A549 (cell line): ENCODE results near the gene CTPS2. TPM values are rescaled to one million over a fixed set of nuclear protein-coding genes. Genes with fewer than 3 reads are reported as not detected.
A peak's percentile ranks its signal among the peaks of the same experiment; 100 is the strongest.

Experiments used
- ATAC-seq, 2 experiments: fragments of 200-7000 bp in 1 of 2; fragments of >200 bp in 1 of 2; cut with Nextera tagmentation in 1 of 2; cut with Tn5 transposase in 1 of 2; 3 replicates each; pipeline versions ENCODE4 v1.8.0 to v1.9.1; 2018 to 2020; ENCODE audit warnings: mild to moderate bottlenecking in 1 of 2, moderate library complexity in 1 of 2
- CTCF ChIA-PET: fragments of 300-600 bp; sonication (Branson Sonifier 250); formaldehyde crosslinking; extraction: SDS; loops from one replicate; lab custom pipeline; 2021; ENCODE audit warnings: antibody characterized with exemption, inconsistent platforms; lab: Yijun Ruan, JAX
- POLR2A ChIA-PET: fragments of 350-600 bp; formaldehyde crosslinking; extraction: SDS; loops from one replicate; lab custom pipeline; 2021; ENCODE audit warnings: antibody characterized with exemption, inconsistent platforms; lab: Yijun Ruan, JAX
- DNase-seq, 2 experiments: peaks; one replicate each; pipeline versions ENCODE4 v3.0.0 to v3.0.0-alpha.2; 2011 to 2016; ENCODE audit warnings: low read depth in 1 of 2, low spot score in 1 of 2
- FAIRE-seq: peaks from 2 replicates; lab custom pipeline; 2011; peaks lifted over from hg19 to GRCh38; lab: Jason Lieb, UNC
- H3K27ac ChIP-seq, 2 experiments: fragments of >200 bp; sonication (Bioruptor Twin); formaldehyde crosslinking; 3 replicates each; pipeline ENCODE4 v1.5.1; 2016 to 2017
- H3K4me1 ChIP-seq: fragments of >200 bp; sonication (Bioruptor Twin); formaldehyde crosslinking; 3 replicates; pipeline ENCODE4 v1.6.1; 2016
- H3K4me2 ChIP-seq: fragments of >200 bp; sonication (Bioruptor Twin); formaldehyde crosslinking; 3 replicates; pipeline ENCODE4 v1.6.1; 2016
- H3K4me3 ChIP-seq: fragments of >200 bp; sonication (Bioruptor Twin); formaldehyde crosslinking; 3 replicates; pipeline ENCODE4 v1.5.1; 2016
- H3K9me3 ChIP-seq: fragments of >200 bp; sonication (Bioruptor Twin); formaldehyde crosslinking; 3 replicates; pipeline ENCODE4 v1.6.1; 2016
- CEBPB ChIP-seq, 2 experiments: fragments of >200 bp in 1 of 2; sonication (Bioruptor Twin) in 1 of 2; formaldehyde crosslinking in 1 of 2; IDR thresholded peaks; 2 replicates each; pipeline ENCODE4 v1.6.1; 2012 to 2016
- CHD4 ChIP-seq: fragments of 200-600 bp; sonication (generic); IDR thresholded peaks from 2 replicates; pipeline ENCODE4 v1.6.1; 2016; ENCODE audit warnings: antibody characterized with exemption, mild to moderate bottlenecking, borderline replicate concordance
- ELK1 ChIP-seq: fragments of 150-350 bp; IDR thresholded peaks from 2 replicates; pipeline ENCODE4 v1.6.1; 2014; ENCODE audit warnings: low read depth, mild to moderate bottlenecking, low read length
- ESRRA ChIP-seq: fragments of 150-350 bp; IDR thresholded peaks from 2 replicates; pipeline ENCODE4 v1.6.1; 2014; ENCODE audit warnings: mild to moderate bottlenecking, low read length, borderline replicate concordance
- FOSB ChIP-seq: fragments of 250-450 bp; sonication (Bioruptor Pico); IDR thresholded peaks from 2 replicates; pipeline ENCODE4 v1.5.0; 2020; ENCODE audit warnings: mild to moderate bottlenecking, moderate library complexity
- FOSL2 ChIP-seq, 2 experiments: fragments of 450-650 bp in 1 of 2; fragments of >200 bp in 1 of 2; sonication (Bioruptor Twin) in 1 of 2; formaldehyde crosslinking; IDR thresholded peaks; 2 replicates each; pipeline versions ENCODE4 v1.5.0 to v1.6.1; 2016 to 2020; ENCODE audit warnings: mild to moderate bottlenecking in 1 of 2, moderate library complexity in 1 of 2
- HOXB5 ChIP-seq: fragments of 250-450 bp; sonication (Bioruptor Pico); IDR thresholded peaks from 2 replicates; pipeline ENCODE4 v1.5.0; 2020; ENCODE audit warnings: mild to moderate bottlenecking, moderate library complexity
- JUN ChIP-seq, 2 experiments: fragments of >200 bp; sonication (Bioruptor Twin); formaldehyde crosslinking; IDR thresholded peaks; 2 replicates in 1 of 2; 3 replicates in 1 of 2; pipeline ENCODE4 v1.6.1; 2016 to 2017
- KDM5A ChIP-seq: fragments of 200-600 bp; sonication (generic); IDR thresholded peaks from 2 replicates; pipeline ENCODE4 v1.6.1; 2016; ENCODE audit warnings: antibody characterized with exemption, mild to moderate bottlenecking
- MAFK ChIP-seq: fragments of 450-650 bp; IDR thresholded peaks from 2 replicates; pipeline ENCODE4 v1.6.1; 2014; ENCODE audit not compliant: partially characterized antibody
- MAZ ChIP-seq: fragments of 150-350 bp; IDR thresholded peaks from 2 replicates; pipeline ENCODE4 v1.6.1; 2014; ENCODE audit warnings: antibody characterized with exemption, low read depth, low read length, borderline replicate concordance
- MYC ChIP-seq: IDR thresholded peaks from 2 replicates; pipeline ENCODE4 v1.6.1; 2012; ENCODE audit warnings: mild to moderate bottlenecking, inconsistent platforms, low read length, improper control_type of control experiment, borderline replicate concordance
- NPAS2 ChIP-seq: fragments of 250-450 bp; sonication (Bioruptor Pico); IDR thresholded peaks from 2 replicates; pipeline ENCODE4 v1.8.0; 2022; ENCODE audit warnings: mild to moderate bottlenecking, moderate library complexity, borderline replicate concordance
- PHF8 ChIP-seq: fragments of 200-600 bp; sonication (generic); IDR thresholded peaks from 2 replicates; pipeline ENCODE4 v1.6.1; 2016; ENCODE audit warnings: low read depth, mild to moderate bottlenecking, antibody characterized with exemption, moderate library complexity, borderline replicate concordance
- POLR2AphosphoS2 ChIP-seq: conservative IDR thresholded peaks from 2 replicates; pipeline ENCODE4 v1.6.1; 2012; ENCODE audit warnings: low read length, improper control_type of control experiment, inconsistent platforms
- RARB ChIP-seq: fragments of 250-450 bp; sonication (Bioruptor Pico); IDR thresholded peaks from 2 replicates; pipeline ENCODE4 v1.8.0; 2021; ENCODE audit warnings: mild to moderate bottlenecking, moderate library complexity
- RCOR1 ChIP-seq: fragments of 150-350 bp; IDR thresholded peaks from 2 replicates; pipeline ENCODE4 v1.6.1; 2014; ENCODE audit warnings: antibody characterized with exemption, low read length, low read depth
- TFCP2L1 ChIP-seq: fragments of 250-450 bp; sonication (Bioruptor Pico); IDR thresholded peaks from 2 replicates; pipeline ENCODE4 v1.5.0; 2021; ENCODE audit warnings: mild to moderate bottlenecking
- USF2 ChIP-seq: fragments of 450-650 bp; IDR thresholded peaks from 2 replicates; pipeline ENCODE4 v1.6.1; 2014; ENCODE audit warnings: antibody characterized with exemption
- ZC3H11A ChIP-seq: fragments of 450-650 bp; IDR thresholded peaks from 2 replicates; pipeline ENCODE4 v1.6.1; 2014; ENCODE audit warnings: antibody characterized with exemption, mild to moderate bottlenecking
- ZFP36 ChIP-seq: fragments of 450-650 bp; IDR thresholded peaks from 2 replicates; pipeline ENCODE4 v1.6.1; 2014; ENCODE audit warnings: borderline replicate concordance; ENCODE audit not compliant: partially characterized antibody
- ZNF302 ChIP-seq: fragments of 250-450 bp; sonication (Bioruptor Pico); IDR thresholded peaks from 2 replicates; pipeline ENCODE4 v1.9.0; 2021; ENCODE audit warnings: inconsistent platforms, mild to moderate bottlenecking, moderate library complexity
- ZSCAN20 ChIP-seq: fragments of 250-450 bp; sonication (Bioruptor Pico); IDR thresholded peaks from 2 replicates; pipeline ENCODE4 v1.8.0; 2022; ENCODE audit warnings: mild to moderate bottlenecking, moderate library complexity
- WGBS: methylation state at CpG from one replicate; pipeline ENCODE4 v1.1.6; 2017; ENCODE audit errors: missing lambda C conversion rate; 5-methylcytosine and 5-hydroxymethylcytosine counted together
- polyA plus RNA-seq, 4 experiments: library from polyadenylated mRNA; depleted of rRNA in 3 of 4; stranded (reverse); fragments of >200 nt; fragmentation: RNase III in 1 of 4; extraction: RNeasy Plus Mini Kit Qiagen cat#74134 plus additional on column Dnase treatment in 1 of 4; gene quantifications; 2 replicates in 3 of 4; 3 replicates in 1 of 4; pipeline ENCODE4 v1.2.3, GENCODE V29; 2011 to 2017
- TF ChIP-seq, protein P1 (sequence below): fragments of >200 bp; sonication (Bioruptor Twin); formaldehyde crosslinking; IDR thresholded peaks from 3 replicates; pipeline ENCODE4 v1.5.1; 2016
- TF ChIP-seq, protein P2 (sequence below): IDR thresholded peaks from 2 replicates; pipeline ENCODE4 v1.6.1; 2012
- TF ChIP-seq, protein P3 (sequence below): fragments of >200 bp; sonication (Bioruptor Twin); formaldehyde crosslinking; IDR thresholded peaks from 2 replicates; pipeline ENCODE4 v1.6.1; 2016

The CTPS2 gene
- polyA plus RNA-seq, 2 of the 4 experiments (the other 2 are of a cell fraction), result 11.1 to 18.5 TPM

- Histone ChIP-seq H3K4me3 (no peak overlapping the region), H3K4me1 (peaks cover 14% of the 10 kb centered on the region), H3K27ac (peak overlapping the region in 1 of 2 experiments; percentile 43; a peak in 1 of 6 replicates), H3K9me3 (peaks cover 6% of the 10 kb centered on the region; the same call in 1 of the 3 replicates), H3K4me2 (peak overlapping the region; percentile 35; the same call in 2 of the 3 replicates)
- no peak for TF ChIP-seq KDM5A
- TF ChIP-seq MAZ, result no peak
- TF ChIP-seq RCOR1, result no peak
- no peak for TF ChIP-seq RARB (CRISPR knock-in tag)
- no peak for TF ChIP-seq ZC3H11A
- TF ChIP-seq, protein P1, sequence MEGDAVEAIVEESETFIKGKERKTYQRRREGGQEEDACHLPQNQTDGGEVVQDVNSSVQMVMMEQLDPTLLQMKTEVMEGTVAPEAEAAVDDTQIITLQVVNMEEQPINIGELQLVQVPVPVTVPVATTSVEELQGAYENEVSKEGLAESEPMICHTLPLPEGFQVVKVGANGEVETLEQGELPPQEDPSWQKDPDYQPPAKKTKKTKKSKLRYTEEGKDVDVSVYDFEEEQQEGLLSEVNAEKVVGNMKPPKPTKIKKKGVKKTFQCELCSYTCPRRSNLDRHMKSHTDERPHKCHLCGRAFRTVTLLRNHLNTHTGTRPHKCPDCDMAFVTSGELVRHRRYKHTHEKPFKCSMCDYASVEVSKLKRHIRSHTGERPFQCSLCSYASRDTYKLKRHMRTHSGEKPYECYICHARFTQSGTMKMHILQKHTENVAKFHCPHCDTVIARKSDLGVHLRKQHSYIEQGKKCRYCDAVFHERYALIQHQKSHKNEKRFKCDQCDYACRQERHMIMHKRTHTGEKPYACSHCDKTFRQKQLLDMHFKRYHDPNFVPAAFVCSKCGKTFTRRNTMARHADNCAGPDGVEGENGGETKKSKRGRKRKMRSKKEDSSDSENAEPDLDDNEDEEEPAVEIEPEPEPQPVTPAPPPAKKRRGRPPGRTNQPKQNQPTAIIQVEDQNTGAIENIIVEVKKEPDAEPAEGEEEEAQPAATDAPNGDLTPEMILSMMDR, result no peak
- TF ChIP-seq FOSB (CRISPR knock-in tag), result no peak
- TF ChIP-seq CHD4, result no peak
- no peak for TF ChIP-seq POLR2AphosphoS2
- no peak for TF ChIP-seq ZNF302 (CRISPR knock-in tag)
- no peak for TF ChIP-seq NPAS2 (CRISPR knock-in tag)
- TF ChIP-seq, protein P2, sequence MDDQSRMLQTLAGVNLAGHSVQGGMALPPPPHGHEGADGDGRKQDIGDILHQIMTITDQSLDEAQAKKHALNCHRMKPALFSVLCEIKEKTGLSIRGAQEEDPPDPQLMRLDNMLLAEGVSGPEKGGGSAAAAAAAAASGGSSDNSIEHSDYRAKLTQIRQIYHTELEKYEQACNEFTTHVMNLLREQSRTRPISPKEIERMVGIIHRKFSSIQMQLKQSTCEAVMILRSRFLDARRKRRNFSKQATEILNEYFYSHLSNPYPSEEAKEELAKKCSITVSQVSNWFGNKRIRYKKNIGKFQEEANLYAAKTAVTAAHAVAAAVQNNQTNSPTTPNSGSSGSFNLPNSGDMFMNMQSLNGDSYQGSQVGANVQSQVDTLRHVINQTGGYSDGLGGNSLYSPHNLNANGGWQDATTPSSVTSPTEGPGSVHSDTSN, result no peak
- TF ChIP-seq HOXB5 (CRISPR knock-in tag), result no peak
- FAIRE-seq (no peak), ATAC-seq (no peak), DNase-seq (no peak)
- POLR2A ChIA-PET, result no interaction called here
- CTCF ChIA-PET, result interaction anchor here (1.6 kb wide), 1 partner anchor 145 kb away, joined by 4 read pairs; no protein-coding TSS in a partner anchor
Measured at GRCh38 chrX:16589826-16590225, 122.6 kb downstream of the CTPS2 start.

GRCh38 chrX:16589211-16589610, 123.3 kb downstream of the CTPS2 start:
- CTCF ChIA-PET, result interaction anchor here (1.6 kb wide), 1 partner anchor 145 kb away, joined by 4 read pairs; no protein-coding TSS in a partner anchor
- FAIRE-seq, result no peak
- no peak for TF ChIP-seq ZNF302 (CRISPR knock-in tag)
- 0 out of 2 replicates have a peak, but pooled peaks have one; percentile 14 for TF ChIP-seq FOSL2 (IDR thresholded peaks at IDR 0.05)
- no peak for TF ChIP-seq FOSL2 (CRISPR knock-in tag; IDR thresholded peaks at IDR 0.05)
- H3K27ac ChIP-seq, result peak overlapping the region; percentile 27 to 43; a peak in 1 of 6 replicates
- peak in 1 of 2 experiments; percentile 6 for DNase-seq
- POLR2A ChIA-PET, result no interaction called here
- no peak overlapping the region for H3K4me3 ChIP-seq
- peaks cover 14% of the 10 kb centered on the region for H3K4me1 ChIP-seq
- WGBS, result 55% methylated on average over 2 of the region's 2 CpGs
- no peak for ATAC-seq
- H3K9me3 ChIP-seq, result peaks cover 6% of the 10 kb centered on the region; the same call in 1 of the 3 replicates
- peak overlapping the region; percentile 35; the same call in 2 of the 3 replicates for H3K4me2 ChIP-seq

DNA sequence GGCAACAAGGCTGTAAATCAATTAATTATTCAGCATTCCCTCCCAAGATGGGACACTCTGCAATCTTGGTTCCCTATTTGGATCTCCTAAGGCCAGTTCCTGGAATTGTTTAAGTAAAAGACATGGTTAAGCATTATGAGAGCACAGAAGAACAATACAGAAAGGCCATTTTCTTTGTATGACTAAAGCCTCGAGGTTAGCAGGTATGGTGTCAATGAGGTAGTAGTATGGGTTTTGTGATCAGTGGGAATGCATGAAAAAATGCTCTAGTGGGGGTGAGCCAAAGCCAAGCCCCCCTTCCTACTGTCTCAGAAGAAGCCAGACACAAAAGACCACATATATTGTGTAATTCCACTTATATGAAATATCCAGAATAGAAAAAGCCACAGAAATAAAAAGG, 124.2 kb downstream of the CTPS2 start:
- DNase-seq (no peak), FAIRE-seq (no peak), ATAC-seq (no peak)
- H3K4me3 ChIP-seq, result no peak overlapping the region
- H3K27ac ChIP-seq, result no peak overlapping the region
- H3K4me2 ChIP-seq, result no peak overlapping the region
- H3K9me3 ChIP-seq, result peaks cover 6% of the 10 kb centered on the region; the same call in 1 of the 3 replicates
- ChIA-PET POLR2A (no interaction called here), CTCF (no interaction called here)
- WGBS, result 47% methylated on average over 1 of the region's 1 CpG
- peaks cover 14% of the 10 kb centered on the region for H3K4me1 ChIP-seq
- TF ChIP-seq MAFK, result no peak

DNA sequence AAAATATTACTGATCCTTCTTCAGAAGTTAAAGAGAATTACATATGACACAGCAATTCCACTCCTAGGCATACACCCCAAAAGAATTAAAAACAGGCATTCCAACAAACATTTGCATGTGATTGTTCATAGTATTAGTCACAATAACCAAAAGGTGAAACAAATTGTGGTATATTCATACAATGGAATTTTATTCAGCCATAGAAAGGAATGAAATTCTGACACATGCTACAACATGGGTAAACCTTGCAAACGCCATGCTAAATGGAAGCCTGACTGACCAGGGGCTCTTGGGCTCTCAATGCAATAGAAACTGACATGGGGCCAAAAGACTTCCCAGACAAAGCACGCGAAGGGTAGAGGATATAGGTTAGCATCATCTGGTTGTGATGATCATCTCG, 124.6 kb downstream of the CTPS2 start:
- no peak overlapping the region for H3K4me3 ChIP-seq
- no peak overlapping the region for H3K27ac ChIP-seq
- FAIRE-seq (no peak), DNase-seq (no peak), ATAC-seq (no peak)
- 80% methylated on average over 4 of the region's 4 CpGs for whole genome bisulfite sequencing
- H3K4me2 ChIP-seq, result no peak overlapping the region
- H3K4me1 ChIP-seq, result peaks cover 14% of the 10 kb centered on the region
- CTCF ChIA-PET, result interaction anchor here (0.6 kb wide), 1 partner anchor 596 kb away, joined by 5 read pairs; no protein-coding TSS in a partner anchor
- POLR2A ChIA-PET, result no interaction called here
- peaks cover 6% of the 10 kb centered on the region; the same call in 1 of the 3 replicates for H3K9me3 ChIP-seq
- no peak for TF ChIP-seq JUN (IDR thresholded peaks at IDR 0.05)
- no peak for TF ChIP-seq ZSCAN20 (CRISPR knock-in tag)
- no peak for TF ChIP-seq MYC
- no peak for TF ChIP-seq ZFP36
- no peak for TF ChIP-seq USF2
- TF ChIP-seq ZC3H11A, result no peak
- TF ChIP-seq PHF8, result no peak
- no peak for TF ChIP-seq CEBPB (IDR thresholded peaks at IDR 0.05)
- TF ChIP-seq TFCP2L1, result no peak
- no peak for TF ChIP-seq ELK1
- no peak for TF ChIP-seq ESRRA
- TF ChIP-seq, protein P3, sequence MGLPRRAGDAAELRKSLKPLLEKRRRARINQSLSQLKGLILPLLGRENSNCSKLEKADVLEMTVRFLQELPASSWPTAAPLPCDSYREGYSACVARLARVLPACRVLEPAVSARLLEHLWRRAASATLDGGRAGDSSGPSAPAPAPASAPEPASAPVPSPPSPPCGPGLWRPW, result no peak
